Stimulated activated CD8-positive, alpha-beta memory T cell treated with anti-CD3 and anti-CD28 coated beads, Interleukin-12 subunit alpha, Interleukin-12 subunit beta, amount 100 ng/mL, for 24 hours (primary cell): ENCODE results near the gene PDGFD.

Experiments
- DNase-seq: peaks from one replicate; pipeline ENCODE4 v3.0.0-alpha.2; 2020; ENCODE audit errors: extremely low read depth

PDGFD gene

DNA sequence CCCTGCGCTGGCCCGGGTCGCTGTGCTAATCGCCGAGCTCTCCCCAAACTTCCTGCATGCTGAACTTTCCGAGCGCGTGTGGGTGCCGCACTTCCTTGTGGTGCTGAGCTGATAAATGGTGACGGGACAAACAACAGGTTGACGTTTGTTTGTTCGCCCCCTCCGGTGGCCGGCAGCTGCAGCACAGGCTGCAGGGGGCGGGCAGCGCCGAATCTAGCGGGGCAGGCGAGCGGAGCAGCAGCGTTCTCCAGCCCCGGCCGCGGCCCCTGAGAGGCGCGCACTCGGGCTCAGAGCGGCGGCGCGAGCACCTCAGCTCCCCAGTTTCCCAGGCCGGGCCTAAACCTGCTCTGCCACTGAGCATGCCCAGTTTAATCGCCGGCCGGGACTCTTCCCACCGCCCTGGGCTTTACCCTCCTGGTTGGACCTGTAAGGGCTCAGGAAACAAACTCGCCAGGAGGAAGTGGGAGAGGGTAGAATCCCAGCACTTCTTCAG, at the start of gene PDGFD:
PDGFD (minus strand) TSS at position 120 of the 493 bp plus-strand sequence.
- DNase-seq, result peak; percentile 1

DNA sequence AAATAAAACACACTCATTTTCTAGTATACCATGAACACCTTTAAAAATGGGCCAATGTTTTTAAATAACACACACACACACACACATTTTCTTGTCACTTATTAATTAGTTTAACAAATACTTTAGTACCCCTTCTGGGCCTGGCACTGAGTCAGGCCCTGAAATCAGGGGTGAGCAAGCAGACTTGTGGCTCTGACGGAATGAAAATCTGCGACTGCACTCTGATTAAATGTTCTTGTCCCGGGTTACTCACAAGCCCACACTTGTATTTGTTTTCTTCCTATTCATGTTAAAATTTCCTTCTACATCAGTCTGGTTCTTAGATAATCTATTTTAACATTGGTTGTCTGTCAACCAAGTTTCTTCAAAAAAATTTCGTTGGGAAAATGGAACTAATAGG, 43.0 kb upstream of the PDGFD start:
- DNase-seq, result no peak

DNA sequence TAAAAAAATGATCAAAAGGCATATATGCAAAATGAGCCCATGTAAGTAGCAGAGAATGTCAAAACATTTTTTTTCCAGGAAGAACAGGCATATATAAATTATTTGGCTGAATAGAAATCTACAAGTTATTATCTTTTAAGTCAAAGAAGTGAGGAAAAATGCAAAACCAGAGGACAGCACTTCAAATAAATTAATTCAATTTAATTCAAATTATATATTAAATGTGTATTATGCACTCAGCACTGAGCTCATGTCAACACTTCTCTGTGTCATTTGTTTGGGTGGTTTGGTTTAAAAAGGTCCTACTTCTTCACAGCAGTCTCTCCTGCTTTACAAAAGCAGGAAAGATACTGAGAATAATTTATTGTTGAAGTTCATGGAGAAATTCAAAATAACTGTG, 41.9 kb upstream of the PDGFD start:
- DNase-seq, result no peak

DNA sequence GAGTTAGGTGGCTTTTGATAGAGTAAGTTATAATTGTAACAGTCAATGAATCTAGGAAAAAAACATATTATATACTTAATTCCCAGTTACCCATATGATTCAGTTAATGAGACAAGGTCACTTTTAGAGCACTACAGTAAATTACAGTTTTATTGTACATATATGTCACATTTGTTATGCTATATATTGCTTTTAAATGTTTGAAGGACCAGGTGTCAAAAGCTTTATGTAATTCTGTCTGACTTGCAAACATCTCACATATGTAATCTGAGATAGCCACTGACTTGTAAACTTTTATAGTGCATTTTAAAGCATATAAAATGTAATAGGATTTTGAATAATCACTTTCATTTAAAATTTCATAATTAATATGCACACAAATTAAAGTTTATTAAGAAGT, 36.7 kb upstream of the PDGFD start:
- DNase-seq, result no peak

DNA sequence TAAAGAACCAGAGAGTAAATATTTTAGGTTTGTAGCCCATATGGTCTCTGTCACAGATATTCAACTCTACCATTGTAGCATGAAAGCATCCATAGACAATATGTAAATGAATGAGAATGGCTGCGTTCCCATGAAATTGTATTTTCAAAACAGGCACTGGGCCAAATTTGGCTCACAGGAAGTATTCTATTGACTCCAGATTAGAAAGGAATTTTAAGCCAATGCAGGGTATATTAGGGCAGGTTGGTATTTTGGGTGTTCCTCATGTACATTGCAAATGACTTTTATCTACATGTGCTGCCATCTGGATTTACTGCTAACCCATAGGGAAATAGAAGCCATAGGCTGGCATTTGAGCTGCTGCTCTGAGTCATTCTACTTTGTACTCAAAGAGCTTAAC, 35.1 kb upstream of the PDGFD start:
- DNase-seq, result no peak

DNA sequence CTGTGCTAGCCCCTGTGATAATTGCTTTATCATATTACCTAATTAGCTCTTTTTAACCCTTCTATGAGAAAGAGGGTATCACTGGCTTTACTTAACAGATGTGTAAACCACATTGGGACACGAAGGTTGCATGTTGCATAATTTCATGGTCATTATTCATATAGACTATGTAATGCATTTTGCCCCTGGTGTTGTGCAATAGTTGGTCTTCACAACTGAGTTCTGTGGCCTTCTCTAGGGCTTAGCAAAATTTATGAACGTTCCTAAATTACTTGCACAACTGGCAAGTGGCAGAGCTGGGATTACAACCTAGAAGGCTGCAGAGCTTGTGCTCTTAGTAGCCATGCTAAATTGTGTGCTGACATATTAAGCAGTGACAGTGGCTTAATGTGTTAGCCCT, 34.6 kb upstream of the PDGFD start:
- DNase-seq, result no peak

DNA sequence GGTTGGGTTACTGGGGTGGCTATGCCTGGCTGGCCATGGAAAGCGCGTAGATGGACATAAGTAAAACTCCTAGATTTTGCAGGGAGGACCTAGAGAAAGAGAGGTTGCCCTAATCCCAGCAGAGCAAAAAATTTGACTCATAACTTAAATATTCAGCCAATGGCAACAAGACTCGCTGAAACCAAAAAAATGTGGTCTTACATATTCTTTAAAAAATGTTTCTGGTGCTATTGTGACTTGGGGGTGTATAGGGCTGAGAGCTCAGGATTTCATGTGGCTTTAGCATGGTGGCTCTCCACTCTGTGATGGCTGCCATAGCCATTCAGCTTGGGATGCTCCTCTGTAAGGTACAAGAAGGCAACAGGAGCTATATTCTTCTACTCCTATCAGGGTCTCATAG, 27.2 kb upstream of the PDGFD start:
- DNase-seq, result no peak

DNA sequence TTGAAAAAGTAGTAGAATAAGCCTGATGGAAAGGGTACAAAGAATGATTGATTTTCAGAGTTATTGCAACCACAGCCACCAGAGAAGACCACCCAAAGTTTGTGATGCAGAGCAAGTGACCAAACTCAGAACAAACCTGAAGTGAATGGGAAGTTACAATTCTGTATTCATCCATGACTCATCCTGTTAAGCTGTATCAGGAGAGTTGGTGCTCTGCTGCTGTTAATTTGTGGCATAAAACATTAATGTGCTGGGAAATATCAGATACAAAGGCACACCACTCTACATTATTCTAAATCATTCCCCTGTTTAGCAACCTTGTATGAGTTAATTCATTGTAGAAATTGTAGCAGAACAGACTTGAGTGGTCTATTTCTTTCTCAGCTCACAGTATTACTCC, 19.6 kb upstream of the PDGFD start:
- no peak for DNase-seq

DNA sequence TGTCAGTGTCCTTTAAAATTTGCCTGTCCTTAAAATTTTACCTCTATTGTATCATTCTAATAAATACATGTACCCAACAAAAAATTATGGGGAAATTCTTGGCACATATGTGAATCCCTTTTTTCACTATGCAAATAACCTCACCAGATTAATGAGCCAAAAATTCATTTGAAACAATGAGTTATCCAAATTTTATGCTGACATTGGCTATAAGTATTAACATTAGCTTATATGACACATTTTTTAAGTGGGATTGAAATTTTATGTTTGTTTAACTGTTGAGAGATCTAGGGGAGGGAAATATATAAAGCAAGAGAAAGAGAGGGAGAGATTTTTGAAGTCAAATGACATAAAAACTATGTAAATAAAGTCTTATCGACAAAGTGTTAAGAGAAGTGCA, 11.8 kb upstream of the PDGFD start:
- no peak for DNase-seq

DNA sequence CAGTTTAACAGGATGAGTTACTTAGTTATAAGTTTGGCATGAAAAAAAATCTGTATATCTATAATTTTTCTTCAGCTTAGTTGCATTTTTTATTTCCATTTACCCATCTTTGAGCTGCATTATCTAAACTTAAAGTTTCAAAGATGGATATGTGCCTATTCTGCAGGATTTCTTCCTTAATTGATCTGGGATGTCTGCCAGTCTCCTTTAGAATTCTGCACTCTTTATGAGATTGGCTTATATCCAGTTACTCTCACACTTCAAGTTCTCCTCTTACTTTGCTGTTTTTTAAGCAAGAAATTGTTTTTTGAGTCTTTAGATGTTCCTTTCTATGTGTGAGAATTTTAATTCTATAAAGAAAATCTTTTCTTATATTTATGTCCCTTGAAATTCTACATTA, 5.1 kb upstream of the PDGFD start:
- no peak for DNase-seq

DNA sequence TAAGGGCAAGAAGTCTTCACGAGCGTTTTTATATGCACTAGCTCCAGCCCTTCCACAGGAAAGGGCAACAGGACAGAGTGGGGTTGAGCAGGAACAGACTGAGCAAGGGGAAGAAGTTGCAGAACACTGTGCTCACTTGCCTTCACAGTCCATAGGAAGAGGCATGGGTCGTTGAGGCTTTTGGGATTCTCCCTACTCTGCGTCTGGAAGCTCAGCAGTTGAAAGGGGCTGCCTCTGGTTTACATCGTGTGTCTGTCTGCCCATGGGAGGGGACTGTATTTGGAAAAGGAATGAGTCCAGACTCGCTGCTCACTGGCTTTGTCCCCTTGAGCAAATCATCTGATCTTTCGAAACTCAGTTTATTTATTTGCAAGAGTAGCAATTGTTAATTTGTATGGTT, 1.1 kb upstream of the PDGFD start:
- no peak for DNase-seq

DNA sequence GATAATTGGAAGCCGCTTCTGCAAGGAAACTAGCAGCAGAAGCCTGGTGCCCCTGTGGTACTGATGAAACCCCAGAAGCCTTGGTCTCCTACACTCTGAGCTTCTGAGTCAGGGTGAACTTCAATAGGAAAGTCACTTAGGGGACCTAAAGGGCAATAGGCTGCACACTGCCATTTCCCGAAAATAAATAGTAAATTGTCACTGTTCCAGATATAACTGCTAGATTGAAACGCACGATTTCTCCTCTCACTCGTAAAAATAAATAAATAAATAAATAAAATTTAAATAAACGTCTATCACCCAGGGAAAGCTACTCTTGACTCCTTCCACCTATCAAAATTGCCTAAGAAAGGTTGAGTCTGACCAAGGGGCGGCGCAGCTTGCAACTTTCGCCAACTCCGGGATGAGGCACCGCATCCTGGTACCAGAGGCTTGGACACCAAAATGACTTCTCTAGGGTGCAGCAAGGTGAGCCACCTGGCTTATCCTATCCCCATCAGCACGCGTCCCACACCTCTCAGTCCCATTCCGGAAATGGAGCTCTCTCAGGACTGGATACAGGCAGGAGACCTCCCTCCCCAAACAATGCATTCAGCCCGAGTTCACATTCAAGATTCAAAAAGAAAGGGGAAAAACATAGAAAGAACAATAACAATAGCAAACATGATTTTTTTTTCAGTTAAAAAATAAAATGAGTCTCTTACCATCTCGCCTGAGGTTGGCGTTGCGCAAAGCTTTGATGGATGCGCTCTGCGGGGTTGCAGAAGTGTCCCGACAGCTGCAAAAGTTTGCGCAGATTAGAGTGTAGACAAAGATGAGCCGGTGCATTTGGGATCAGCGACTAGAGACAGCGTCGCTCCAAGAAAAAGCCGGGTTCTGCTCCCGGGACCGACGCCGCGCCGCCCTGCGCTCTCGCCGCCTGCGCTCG, 583 bp downstream of the PDGFD start:
- DNase-seq, result no peak

DNA sequence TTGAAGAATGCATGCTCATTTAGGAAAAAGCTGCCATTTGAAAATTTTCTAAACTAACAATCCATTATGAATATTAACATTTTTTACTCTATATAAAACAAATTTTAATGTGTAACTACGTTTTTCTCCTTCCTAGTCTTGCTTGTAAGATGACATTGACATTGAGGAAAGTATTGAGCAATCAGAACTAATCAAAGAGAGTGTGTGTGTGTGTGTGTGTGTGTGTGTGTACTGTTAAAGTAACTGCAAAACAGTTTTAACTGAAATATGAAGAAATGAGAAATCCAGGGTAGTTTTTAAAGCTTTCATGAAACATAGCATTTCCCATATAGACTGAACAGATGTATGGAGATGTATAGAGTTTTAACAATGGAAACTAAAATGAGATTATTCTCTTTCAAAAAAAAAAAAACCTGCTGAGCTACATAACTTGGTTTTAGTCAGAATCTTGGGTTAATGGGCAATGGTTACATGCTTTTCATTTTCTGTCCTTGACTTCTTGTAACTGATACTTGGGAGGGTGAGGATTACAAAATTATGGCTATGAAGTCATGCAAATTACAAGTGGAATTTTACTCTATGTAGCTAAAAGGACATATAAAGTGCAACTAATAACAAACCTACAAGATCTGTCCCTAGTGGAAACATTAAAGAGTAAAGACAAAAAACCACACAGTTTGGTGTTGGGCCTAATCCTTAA, 2.0 kb downstream of the PDGFD start:
- DNase-seq, result no peak

DNA sequence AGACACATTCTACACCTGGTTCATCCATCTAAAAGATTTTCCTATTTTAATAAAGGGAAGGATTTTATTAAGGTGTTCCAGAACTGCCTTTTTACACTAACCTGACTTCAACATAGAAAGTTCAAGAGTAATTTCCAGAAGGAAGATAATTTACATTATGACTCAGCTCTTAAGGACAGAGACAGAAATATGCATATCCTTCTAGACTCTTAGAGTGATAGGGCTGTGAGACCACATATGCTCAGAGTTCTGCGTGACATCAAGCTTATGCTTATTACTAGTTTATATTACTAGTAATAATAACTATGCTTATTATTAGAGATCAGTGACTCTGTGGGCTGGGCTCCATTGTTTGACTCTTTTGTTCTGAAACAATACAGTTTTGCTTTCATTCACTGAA, 4.6 kb downstream of the PDGFD start:
- no peak for DNase-seq

DNA sequence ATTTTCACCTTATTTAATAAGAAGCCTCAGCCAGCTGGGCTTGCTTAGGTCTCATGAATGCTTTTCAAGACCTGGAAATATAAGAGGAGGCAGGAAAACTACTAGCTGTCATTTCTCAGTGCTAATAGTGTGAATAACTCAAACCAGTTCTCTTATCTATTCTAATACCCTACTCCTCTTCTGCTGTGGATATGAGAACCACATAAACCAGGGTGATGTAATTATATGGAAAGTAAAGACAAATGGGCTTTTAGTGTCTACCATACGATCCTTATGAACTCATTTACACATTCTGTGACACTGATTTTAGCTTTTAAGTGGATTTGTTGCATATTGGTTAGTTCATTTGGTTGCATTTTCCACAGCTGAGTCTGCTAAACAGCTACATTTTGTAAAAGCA, 8.6 kb downstream of the PDGFD start:
- no peak for DNase-seq

DNA sequence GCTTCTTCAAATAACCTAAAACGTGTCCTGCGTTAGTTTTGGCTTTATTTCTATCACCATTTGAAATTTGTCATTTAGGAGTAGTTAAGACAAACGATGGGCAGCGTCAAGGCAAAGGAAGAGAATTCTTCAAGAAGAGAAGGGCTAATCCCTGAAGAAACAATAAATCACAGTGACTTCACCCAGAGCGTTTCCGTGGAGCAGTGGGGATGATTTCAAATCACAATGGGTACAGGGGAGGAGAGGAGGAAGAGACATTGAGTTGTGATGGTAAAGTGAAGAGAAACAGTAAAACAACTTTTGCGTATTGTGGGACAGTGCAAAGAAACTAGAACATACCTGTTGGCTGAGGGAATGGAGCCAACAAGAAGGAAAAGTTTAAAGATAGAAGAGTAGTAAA, 9.7 kb downstream of the PDGFD start:
- DNase-seq, result no peak

DNA sequence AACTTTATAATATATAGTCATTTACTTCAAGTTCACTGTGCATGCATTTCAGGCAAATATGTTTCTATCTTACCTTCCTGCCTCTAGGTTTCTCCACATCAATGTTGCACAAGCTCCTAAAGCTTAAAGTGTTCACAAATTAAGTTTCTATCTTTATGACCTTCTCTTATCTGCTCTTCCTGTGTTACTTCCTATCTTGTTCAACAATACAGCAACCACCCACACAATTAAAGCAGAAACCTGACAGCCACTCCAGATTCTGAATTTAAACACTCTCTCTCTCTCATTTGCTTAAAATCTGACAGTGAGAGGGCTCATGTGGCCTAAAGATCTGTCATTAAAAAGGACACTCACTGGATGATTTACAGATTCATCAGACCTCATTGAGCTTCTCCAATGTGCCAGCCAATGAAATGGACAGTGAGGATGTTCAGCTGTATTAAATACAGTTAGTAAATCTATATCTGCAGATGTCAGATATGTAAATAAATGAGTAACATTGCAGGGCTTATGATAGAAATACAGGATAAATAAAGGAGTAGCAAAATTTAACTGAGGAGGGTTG, 10.9 kb downstream of the PDGFD start:
- DNase-seq, result no peak

DNA sequence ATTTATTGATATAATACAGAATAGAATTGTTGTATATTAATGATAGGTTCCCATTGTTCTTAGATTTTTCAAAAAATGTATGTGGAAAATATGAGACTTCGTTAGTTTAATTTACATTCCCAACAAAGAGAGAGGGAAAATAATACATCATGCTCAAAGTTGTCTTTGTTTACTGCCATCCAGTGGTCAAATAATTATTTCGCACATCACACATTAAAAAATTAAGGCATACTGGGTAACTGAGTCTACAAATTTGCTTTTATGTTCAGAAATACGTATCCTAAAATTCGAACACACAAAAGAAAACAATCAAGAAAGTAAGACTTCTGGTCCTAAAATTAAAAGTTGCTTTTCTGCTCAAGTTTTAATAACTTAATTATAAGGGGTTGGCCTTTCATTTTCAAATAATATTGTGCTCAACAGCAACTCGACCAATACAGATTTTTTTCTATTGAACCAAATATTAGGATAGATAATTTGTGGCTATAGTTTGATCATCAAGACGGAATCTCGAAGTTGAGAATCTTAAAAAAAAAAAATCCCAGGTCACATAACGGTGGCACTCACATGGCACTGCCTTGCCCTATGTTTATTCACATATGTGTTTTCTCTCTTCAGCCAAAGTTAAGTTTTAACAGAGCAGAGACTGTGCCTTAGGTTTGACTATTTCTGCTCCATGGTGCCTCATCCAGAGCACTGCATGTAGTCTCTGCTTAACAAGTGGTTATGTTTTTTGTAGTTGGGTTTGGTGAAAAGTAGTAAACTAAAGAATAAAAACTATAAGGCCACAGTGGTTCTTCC, 12.3 kb downstream of the PDGFD start:
- no peak for DNase-seq

DNA sequence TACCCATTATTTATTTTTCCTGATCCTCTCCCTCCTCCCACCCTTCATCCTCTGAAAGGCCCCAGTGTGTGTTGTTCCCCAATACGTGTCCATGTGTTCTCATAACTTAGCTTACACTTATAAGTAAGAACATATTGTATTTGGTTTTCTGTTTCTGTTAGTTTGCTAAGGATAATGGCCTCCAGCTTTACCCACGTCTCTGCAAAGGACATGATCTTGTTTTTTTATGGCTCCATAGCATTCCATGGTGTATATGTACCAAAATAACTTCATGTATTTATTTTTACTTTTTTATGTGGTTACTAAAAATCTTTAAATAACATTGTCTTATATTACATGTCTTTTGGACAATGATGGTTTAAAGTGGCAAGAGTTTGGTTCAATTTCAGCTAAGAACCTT, 15.2 kb downstream of the PDGFD start:
- no peak for DNase-seq

DNA sequence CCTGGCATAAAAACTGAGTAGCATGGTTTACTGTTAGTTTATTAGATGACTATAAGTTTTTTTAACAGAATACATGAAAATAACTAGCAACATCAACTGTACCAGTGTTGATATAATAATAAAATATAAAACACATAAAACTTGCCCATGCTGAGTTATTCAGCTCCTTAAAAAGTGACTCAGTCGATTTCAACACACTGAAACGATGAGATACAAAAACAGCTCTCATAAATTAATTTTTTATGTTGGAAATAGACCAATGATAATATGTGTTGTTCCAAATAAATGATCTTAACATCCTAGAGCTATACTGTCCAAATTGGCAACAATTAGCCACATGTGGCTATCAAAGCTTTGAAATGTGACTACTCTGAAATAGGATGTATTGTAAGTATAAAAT, 15.9 kb downstream of the PDGFD start:
- DNase-seq, result no peak

DNA sequence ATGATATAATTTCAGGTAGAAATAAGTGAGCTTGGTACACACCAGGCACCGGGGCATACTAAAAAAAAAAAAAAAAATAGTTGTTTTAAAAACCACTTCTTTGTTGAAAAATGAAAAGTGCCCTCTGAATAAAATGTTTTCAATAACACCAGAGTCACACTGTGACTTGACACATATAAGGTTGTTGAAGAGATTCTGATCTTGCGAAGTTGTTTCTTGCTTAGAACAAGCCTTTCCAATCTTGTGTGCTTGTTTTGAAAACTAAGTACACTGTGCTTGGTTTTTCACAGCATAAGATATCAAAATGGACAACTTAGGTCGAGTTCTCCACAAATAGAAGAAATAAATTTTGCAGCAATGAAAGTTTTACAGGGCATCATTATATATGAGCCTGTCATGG, 17.0 kb downstream of the PDGFD start:
- no peak for DNase-seq

DNA sequence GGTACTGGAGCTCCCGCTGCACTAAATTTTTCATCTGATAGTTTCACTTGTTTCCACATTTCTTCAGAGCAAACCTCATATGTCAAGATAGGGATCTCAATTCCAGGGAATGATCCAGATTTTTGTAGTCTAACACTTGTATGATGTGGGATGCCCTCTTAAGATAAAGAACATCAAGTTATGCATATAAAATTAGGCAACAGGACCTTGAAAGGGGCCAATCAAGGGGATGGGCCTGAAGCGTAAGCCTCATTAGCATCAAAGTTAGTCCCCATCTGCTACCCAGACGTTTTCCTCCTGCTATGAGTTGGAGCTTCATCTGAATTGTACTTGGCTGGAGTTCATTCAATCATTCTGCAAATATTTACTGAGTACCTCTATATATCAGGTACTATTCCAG, 17.5 kb downstream of the PDGFD start:
- no peak for DNase-seq
